DND-41 (cell line): ENCODE data around the gene RHOBTB3.

ENCODE experiments used
- CTCF ChIP-seq: IDR thresholded peaks from 2 replicates; pipeline ENCODE4 v1.5.1; 2012; ENCODE audit warnings: borderline replicate concordance, low read length, moderate library complexity, mild to moderate bottlenecking; ENCODE audit not compliant: poor library complexity, severe bottlenecking; ENCODE audit errors: extremely low read depth
- EZH2 ChIP-seq: IDR thresholded peaks from 3 replicates; pipeline ENCODE4 v1.6.1; 2012; ENCODE audit warnings: borderline replicate concordance, low read depth, mild to moderate bottlenecking, moderate library complexity, low read length, inconsistent platforms; ENCODE audit not compliant: severe bottlenecking

- TF ChIP-seq CTCF = no peak
- TF ChIP-seq EZH2 = no peak
Measured at GRCh38 chr5:95746722-95747679, 15.9 kb downstream of the RHOBTB3 start.
